Subcutaneous adipose tissue (tissue), 4 donors: ENCODE results near the gene NFATC3. TPM values are rescaled to one million over a fixed set of nuclear protein-coding genes. Genes with fewer than 3 reads are reported as not detected.

Experiments used
- CTCF ChIP-seq: fragments of 450-650 bp; IDR thresholded peaks from one replicate; pipeline ENCODE4 v1.5.1; 2016; ENCODE audit warnings: low read depth, mild to moderate bottlenecking, control low read depth, antibody characterized with exemption, moderate library complexity
- total RNA-seq, 4 donors: library from RNA; depleted of rRNA; stranded (reverse); fragments of >200 nt; gene quantifications; one replicate each; pipeline ENCODE4 v1.1.0, GENCODE V29; 2016

NFATC3 gene
- total RNA-seq, 4 donors from 2014 or later = 39.9 to 47.6 (median 45.5) TPM

- no peak for TF ChIP-seq CTCF
Observed at GRCh38 chr16:68091380-68092261, 6.5 kb downstream of the NFATC3 start.

GRCh38 chr16:68093816-68094613 lies 8.8 kb downstream of the NFATC3 start:
- no peak for TF ChIP-seq CTCF

GRCh38 chr16:68094614-68094934 lies 9.4 kb downstream of the NFATC3 start:
- TF ChIP-seq CTCF = no peak

- TF ChIP-seq CTCF = no peak
Observed at GRCh38 chr16:68096491-68096890, 11.3 kb downstream of the NFATC3 start.

- no peak for TF ChIP-seq CTCF
Observed at GRCh38 chr16:68097088-68097487, 11.9 kb downstream of the NFATC3 start.

- no peak for TF ChIP-seq CTCF
Observed at GRCh38 chr16:68097895-68098294, 12.7 kb downstream of the NFATC3 start.

GRCh38 chr16:68100488-68100887 lies 15.3 kb downstream of the NFATC3 start:
- TF ChIP-seq CTCF = no peak
